Measurements from ENCODE around the gene PIM3.
"Not testable (repeated sequence)": the region's sequence is repeated elsewhere in the genome, so short reads cannot be mapped to it uniquely, and the experiment has no call there.

The PIM3 gene

DNA sequence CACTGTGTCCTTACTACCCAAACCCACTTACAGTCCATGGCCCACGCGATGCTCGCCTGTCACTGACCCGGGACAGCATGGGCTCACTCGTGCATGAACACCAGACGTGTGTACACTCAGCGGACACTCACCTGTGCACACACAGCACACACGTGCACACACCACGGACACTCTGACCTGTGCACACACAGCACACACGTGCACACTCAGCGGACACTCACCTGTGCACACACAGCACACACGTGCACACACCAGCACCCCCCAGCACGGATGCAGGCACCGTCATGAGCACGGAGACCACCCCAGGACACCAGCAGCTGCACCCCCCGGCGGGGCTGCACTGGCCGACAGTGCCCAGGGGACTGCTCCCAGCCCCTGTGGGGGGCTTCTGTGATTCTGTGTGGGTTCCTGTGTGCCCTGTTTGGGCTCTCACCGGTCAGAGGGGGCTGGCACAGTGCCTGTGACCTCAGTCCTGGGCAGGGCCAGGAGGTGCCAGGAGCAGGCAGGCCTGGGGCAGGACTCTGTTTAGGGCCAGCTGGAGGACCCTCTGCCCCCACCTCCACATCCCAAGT lies 21.9 kb upstream of the PIM3 start:
- H3K4me3 ChIP-seq (ENCODE audit: low read length), result no peak overlapping the region
- TF ChIP-seq, protein P1, sequence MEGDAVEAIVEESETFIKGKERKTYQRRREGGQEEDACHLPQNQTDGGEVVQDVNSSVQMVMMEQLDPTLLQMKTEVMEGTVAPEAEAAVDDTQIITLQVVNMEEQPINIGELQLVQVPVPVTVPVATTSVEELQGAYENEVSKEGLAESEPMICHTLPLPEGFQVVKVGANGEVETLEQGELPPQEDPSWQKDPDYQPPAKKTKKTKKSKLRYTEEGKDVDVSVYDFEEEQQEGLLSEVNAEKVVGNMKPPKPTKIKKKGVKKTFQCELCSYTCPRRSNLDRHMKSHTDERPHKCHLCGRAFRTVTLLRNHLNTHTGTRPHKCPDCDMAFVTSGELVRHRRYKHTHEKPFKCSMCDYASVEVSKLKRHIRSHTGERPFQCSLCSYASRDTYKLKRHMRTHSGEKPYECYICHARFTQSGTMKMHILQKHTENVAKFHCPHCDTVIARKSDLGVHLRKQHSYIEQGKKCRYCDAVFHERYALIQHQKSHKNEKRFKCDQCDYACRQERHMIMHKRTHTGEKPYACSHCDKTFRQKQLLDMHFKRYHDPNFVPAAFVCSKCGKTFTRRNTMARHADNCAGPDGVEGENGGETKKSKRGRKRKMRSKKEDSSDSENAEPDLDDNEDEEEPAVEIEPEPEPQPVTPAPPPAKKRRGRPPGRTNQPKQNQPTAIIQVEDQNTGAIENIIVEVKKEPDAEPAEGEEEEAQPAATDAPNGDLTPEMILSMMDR (conservative IDR thresholded peaks at IDR 0.05; ENCODE audit: low read length), result no peak
- no peak for DNase-seq (ENCODE audit: low read depth)

DNA sequence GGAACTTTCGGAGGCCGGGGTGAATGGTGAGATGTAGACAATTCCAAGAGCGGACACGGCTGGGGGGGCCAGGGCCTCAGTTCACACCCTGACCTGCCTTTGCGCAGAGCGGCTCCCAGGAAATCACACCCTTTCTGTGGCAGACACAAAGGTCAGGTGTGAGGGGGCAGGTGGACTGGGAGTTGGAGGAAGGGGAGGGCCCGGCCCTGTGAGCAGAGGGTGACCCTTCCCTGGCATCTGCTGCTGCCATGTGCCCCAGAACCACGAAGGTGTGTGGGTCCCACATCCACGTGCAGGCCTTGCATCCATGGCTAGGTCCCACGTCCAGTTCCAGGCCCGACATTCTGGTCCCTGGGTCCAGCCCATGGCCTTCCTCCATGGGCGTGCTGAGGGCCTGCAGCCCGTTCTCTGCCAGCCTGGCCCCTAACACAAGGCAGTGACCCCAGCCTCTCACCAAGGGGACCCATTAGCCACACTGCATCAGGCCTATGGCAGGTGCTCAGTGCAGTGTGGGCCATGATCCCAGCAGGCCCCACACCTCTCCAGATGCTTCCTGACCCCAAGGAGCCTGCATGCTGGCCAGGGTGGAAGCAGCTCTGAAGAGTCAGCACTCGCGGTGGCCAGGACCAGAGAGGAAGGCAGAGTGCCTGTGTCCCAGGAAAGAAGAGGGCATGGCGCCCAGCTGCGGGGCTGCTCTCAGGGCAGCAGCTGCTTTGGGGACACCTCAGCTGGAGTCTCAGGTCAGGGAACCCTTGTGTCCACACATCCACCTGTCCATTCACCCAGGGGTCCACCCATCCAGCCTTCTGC lies 18.9 kb upstream of the PIM3 start:
- no peak for DNase-seq (ENCODE audit: low read depth)
- TF ChIP-seq, protein P1 (conservative IDR thresholded peaks at IDR 0.05; ENCODE audit: low read length), result no peak
- no peak overlapping the region for H3K4me3 ChIP-seq (ENCODE audit: low read length)

DNA sequence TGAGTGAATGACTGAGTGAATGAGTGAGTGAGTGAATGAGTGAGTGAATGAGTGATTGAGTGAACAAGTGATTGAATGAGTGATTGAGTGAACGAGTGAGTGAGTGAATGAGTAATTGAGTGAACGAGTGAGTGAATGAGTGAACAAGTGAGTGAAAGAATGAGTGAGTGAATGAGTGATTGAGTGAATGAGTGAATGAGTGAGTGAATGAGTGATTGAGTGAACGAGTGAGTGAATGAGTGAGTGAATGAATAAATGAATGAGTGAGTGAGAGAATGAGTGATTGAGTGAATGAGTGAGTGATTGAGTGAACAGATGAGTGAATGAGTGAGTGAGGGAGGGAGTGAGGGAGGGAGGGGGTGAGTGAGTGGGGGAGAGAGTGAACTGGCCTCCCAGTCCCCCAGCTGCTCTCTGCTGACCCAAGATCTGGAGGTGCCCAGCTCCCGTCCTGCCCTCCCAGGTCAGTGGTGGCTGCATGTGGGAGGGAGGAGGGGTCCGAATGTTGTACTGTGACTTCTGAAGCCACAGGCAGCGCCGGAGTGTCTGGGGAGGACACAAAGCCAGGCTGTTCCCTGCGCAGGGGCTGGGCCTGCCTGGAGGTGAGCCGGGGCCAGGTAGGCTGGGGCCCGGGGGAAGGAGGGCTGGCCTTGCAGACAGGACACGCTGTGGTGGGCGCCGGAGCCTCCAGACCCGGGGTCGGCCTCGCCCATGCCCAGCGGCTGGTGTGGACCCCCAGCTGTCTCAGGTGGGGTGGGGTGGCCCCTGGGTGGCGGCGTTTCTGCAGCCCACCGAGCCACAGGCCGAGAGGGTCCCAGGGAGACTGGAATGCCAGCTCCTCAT lies 17.8 kb upstream of the PIM3 start:
- DNase-seq (ENCODE audit: low read depth), result no peak
- TF ChIP-seq, protein P1 (conservative IDR thresholded peaks at IDR 0.05; ENCODE audit: low read length), result no peak
- no peak overlapping the region for H3K4me3 ChIP-seq (ENCODE audit: low read length)

DNA sequence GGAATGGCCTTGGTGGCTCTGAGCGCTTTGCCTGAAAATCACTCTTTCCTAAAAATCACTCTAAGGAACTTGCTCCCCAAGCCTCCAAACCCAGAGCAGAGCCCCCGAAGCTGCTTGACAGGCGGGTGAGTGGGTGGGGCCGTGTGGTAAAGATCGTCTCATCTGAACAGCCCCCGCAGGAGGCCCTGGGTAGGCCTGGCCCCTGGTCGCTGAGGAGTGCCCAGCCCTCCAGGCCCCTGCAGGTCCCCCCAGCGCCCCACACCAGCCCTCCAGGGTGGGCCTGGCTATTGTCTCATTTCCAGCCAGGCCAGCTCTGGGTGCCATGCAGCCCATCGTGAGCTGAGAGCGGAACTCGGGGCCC lies 17.2 kb upstream of the PIM3 start:
- no peak overlapping the region for H3K4me3 ChIP-seq (ENCODE audit: low read length)
- TF ChIP-seq, protein P1 (conservative IDR thresholded peaks at IDR 0.05; ENCODE audit: low read length), result no peak
- no peak for DNase-seq (ENCODE audit: low read depth)

DNA sequence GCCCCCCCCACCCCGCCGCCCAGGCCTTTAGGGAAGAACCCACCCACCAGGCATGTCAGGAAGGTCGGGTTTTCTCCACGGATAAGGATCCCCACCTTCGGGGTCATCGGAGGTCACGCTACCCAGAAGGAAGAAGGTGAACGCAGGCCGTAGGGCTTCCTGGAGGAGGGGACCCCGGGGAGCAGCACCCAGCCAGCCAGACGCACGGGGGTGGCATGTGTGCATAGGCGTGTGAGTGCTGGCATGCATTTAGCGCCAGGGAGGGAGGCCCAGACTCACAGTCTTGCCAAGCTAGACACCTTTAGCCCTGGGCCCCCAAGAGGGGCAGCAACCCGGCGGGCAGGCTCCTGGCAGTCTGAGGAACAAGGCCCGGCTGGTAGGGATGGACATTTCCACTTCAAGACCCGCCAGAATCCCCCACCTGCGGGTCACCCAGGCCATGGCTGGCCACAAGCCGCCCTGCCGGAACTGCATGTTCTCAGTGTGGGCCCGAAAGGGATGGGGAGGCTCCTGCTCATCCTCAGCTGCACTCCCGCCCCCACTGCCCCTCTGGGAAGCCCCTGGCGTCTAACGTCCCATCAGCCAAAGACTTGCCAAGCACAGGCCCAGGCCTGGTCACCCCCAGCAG lies 16.7 kb upstream of the PIM3 start:
- H3K4me3 ChIP-seq (ENCODE audit: low read length), result no peak overlapping the region
- DNase-seq (ENCODE audit: low read depth), result no peak
- TF ChIP-seq, protein P1 (conservative IDR thresholded peaks at IDR 0.05; ENCODE audit: low read length), result no peak

DNA sequence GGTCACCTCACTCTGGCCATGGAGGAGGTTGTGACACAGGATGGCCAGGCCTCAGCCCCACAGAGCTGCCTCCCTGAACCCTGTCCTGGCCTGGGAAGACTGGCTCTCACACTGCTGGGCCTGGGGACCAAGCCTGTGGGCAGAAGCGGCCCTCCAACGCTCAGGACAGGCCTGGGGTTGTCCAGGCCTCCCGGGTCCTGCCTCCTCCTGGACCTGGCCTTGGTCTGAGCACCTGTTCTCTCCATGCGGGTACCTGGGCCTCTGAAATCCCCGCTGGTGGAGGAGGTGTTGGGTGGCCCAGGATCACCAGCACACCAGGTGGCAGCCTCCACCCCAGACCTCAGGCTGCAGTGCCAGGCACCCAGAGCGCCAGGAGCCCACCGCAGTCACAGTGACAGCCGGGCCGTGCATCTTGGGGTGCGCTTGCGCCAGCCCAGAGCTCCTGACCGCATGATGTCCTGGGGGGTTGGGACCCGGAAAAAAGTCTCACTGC lies 16.1 kb upstream of the PIM3 start:
- TF ChIP-seq, protein P1 (conservative IDR thresholded peaks at IDR 0.05; ENCODE audit: low read length), result no peak
- no peak for DNase-seq (ENCODE audit: low read depth)
- H3K4me3 ChIP-seq (ENCODE audit: low read length), result no peak overlapping the region

DNA sequence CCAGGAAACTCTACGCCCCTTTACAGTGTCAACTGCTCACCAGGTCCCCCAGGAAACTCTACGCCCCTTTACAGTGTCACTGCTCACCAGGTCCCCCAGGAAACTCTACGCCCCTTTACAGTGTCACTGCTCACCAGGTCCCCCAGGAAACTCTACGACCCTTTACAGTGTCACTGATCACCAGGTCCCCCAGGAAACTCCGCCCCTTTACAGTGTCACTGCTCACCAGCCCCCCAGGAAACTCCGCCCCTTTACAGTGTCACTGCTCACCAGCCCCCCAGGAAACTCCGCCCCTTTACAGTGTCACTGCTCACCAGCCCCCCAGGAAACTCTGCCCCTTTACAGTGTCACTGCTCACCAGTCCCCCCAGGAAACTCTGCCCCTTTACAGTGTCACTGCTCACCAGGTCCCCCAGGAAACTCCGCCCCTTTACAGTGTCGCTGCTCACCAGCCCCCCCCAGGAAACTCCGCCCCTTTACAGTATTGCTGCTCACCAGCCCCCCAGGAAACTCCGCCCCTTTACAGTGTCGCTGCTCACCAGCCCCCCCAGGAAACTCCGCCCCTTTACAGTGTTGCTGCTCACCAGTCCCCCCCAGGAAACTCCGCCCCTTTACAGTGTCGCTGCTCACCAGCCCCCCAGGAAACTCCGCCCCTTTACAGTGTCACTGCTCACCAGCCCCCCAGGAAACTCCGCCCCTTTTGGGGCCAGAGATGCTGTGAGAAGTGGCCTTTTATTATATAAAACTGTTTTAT lies 15.4 kb upstream of the PIM3 start:
- H3K4me3 ChIP-seq (ENCODE audit: low read length); DNase-seq (ENCODE audit: low read depth): not testable (repeated sequence)

All from AG10803 (cell line).